ENCODE measurements around the gene THADA. TPM values are rescaled to one million over a fixed set of nuclear protein-coding genes. Genes with fewer than 3 reads are reported as not detected.
A peak's percentile ranks its signal among the peaks of the same experiment; 100 is the strongest.

Gene THADA
- total RNA-seq, 2 donors from 2014 or later, result 41.1 to 54.3 TPM

GRCh38 chr2:43436431-43436830, 159.4 kb downstream of the THADA start:
- TF ChIP-seq POLR2A (IDR thresholded peaks at IDR 0.05), result no peak
- no peak for TF ChIP-seq POLR2AphosphoS5 (IDR thresholded peaks at IDR 0.05)
- TF ChIP-seq, protein P1, sequence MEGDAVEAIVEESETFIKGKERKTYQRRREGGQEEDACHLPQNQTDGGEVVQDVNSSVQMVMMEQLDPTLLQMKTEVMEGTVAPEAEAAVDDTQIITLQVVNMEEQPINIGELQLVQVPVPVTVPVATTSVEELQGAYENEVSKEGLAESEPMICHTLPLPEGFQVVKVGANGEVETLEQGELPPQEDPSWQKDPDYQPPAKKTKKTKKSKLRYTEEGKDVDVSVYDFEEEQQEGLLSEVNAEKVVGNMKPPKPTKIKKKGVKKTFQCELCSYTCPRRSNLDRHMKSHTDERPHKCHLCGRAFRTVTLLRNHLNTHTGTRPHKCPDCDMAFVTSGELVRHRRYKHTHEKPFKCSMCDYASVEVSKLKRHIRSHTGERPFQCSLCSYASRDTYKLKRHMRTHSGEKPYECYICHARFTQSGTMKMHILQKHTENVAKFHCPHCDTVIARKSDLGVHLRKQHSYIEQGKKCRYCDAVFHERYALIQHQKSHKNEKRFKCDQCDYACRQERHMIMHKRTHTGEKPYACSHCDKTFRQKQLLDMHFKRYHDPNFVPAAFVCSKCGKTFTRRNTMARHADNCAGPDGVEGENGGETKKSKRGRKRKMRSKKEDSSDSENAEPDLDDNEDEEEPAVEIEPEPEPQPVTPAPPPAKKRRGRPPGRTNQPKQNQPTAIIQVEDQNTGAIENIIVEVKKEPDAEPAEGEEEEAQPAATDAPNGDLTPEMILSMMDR (IDR thresholded peaks at IDR 0.05), result no peak
- no peak for DNase-seq (ENCODE audit: low spot score)
- Histone ChIP-seq H3K27me3 (replicated peaks; ENCODE audit: insufficient read depth) (no peaks in the 10 kb centered on the region), H3K36me3 (no peaks in the 10 kb centered on the region), H3K9me3 (no peaks in the 10 kb centered on the region), H3K4me1 (replicated peaks) (peaks cover 11% of the 10 kb centered on the region), H3K4me3 (no peak overlapping the region), H3K27ac (no peak overlapping the region)
- WGBS, result 71% methylated on average over 1 of the region's 1 CpG
- intact Hi-C loops (cut with DNase I), result no loop called here

GRCh38 chr2:43435746-43436145, 160.1 kb downstream of the THADA start:
- no peaks in the 10 kb centered on the region for H3K27me3 ChIP-seq (replicated peaks; ENCODE audit: insufficient read depth)
- TF ChIP-seq POLR2AphosphoS5 (IDR thresholded peaks at IDR 0.05), result no peak
- no peaks in the 10 kb centered on the region for H3K36me3 ChIP-seq
- H3K4me1 ChIP-seq (replicated peaks), result peaks cover 8% of the 10 kb centered on the region
- intact Hi-C loops (cut with DNase I), result no loop called here
- DNase-seq (ENCODE audit: low spot score), result no peak
- H3K27ac ChIP-seq, result no peak overlapping the region
- H3K4me3 ChIP-seq, result no peak overlapping the region
- H3K9me3 ChIP-seq, result no peaks in the 10 kb centered on the region

DNA sequence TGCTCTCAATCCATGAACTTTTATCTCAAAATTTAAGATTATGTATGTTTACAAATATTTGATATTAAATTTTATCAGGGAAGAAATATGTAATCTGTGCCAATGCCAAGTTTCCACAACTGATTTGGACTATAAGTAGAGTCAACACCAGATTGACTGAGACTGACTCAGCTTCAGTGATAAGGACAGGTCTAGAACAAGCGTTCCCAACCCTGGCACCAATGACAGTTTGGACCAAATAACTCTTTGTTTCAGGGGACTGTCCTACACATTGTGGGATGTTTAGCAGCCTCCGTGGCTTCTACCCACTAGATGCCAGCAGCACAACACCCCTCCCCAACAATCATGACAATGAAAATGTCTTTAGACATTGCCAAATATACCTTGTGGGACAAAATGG, 165.3 kb downstream of the THADA start:
- TF ChIP-seq POLR2A (IDR thresholded peaks at IDR 0.05) (no peak), POLR2AphosphoS5 (IDR thresholded peaks at IDR 0.05) (no peak)
- TF ChIP-seq, protein P1 (IDR thresholded peaks at IDR 0.05), result no peak
- H3K27ac ChIP-seq, result no peak overlapping the region
- 38% methylated on average over 2 of the region's 2 CpGs for WGBS

DNA sequence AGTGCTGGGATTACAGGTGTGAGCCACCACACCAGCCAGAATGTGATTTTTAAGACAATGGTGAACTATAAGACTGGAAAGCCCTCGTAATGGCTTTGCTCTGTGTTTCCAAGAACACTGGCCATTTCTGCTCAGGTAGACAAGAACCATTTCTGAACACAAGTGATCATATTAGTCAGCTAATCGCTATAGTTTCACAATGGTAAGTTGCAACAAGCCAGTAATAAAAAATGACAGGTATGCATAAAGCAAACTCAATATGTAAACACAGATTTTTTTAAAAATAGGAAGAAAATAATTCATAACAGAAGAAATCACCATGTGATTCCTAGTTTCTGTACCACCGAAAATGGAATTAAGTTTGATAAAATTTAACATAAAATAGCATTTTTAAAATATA, 166.5 kb downstream of the THADA start:
- Histone ChIP-seq H3K27ac (no peak overlapping the region), H3K4me3 (no peak overlapping the region), H3K4me1 (replicated peaks) (peaks cover 5% of the 10 kb centered on the region), H3K36me3 (no peaks in the 10 kb centered on the region), H3K27me3 (replicated peaks; ENCODE audit: insufficient read depth) (no peaks in the 10 kb centered on the region), H3K9me3 (no peaks in the 10 kb centered on the region)
- DNase-seq (ENCODE audit: low spot score), result no peak
- TF ChIP-seq, protein P1 (IDR thresholded peaks at IDR 0.05), result no peak
- TF ChIP-seq POLR2AphosphoS5 (IDR thresholded peaks at IDR 0.05) (no peak), POLR2A (IDR thresholded peaks at IDR 0.05) (no peak)
- WGBS, result 94% methylated on average over 3 of the region's 3 CpGs
- intact Hi-C loops (cut with DNase I), result no loop called here

More for the DNA sequence above, 165.3 kb downstream of the THADA start:
- DNase-seq (ENCODE audit: low spot score), result no peak
- Histone ChIP-seq H3K9me3 (no peaks in the 10 kb centered on the region), H3K27me3 (replicated peaks; ENCODE audit: insufficient read depth) (no peaks in the 10 kb centered on the region), H3K4me3 (no peak overlapping the region), H3K36me3 (no peaks in the 10 kb centered on the region), H3K4me1 (replicated peaks) (peaks cover 5% of the 10 kb centered on the region)
- intact Hi-C loops (cut with DNase I), result no loop called here

DNA sequence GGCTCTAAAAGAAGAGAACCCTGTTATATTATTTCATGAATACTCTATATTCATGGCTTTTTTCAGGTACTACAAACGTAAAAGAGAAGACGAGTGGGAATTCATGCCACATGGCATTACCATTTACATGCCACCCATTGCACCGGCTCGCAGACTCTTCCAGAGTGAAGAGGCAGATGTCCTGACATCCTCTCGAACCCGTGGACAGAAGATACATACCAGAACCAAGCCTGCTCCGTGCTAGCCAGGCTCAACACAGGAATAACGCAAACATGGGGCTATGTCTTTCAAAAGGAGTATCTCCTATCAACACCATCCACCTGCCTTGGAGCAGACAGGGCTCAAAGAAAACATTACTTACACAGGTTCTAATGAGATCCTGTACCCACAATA, 168.8 kb downstream of the THADA start:
- Histone ChIP-seq H3K4me1 (replicated peaks) (peaks cover 5% of the 10 kb centered on the region), H3K4me3 (no peak overlapping the region), H3K27me3 (replicated peaks; ENCODE audit: insufficient read depth) (no peaks in the 10 kb centered on the region), H3K9me3 (no peaks in the 10 kb centered on the region), H3K27ac (peak overlapping the region; percentile 77), H3K36me3 (no peaks in the 10 kb centered on the region)
- 89% methylated on average over 8 of the region's 8 CpGs for WGBS
- TF ChIP-seq POLR2AphosphoS5 (IDR thresholded peaks at IDR 0.05), result no peak
- TF ChIP-seq POLR2A (IDR thresholded peaks at IDR 0.05), result no peak
- TF ChIP-seq, protein P1 (IDR thresholded peaks at IDR 0.05), result no peak
- intact Hi-C loops (cut with DNase I), result no loop called here
- DNase-seq (ENCODE audit: low spot score), result no peak
